ENCODE results near the gene SENP3. TPM values are rescaled to one million over a fixed set of nuclear protein-coding genes. Genes with fewer than 3 reads are reported as not detected.

SENP3 gene
- total RNA-seq (2022) (29.2 and 30.2 TPM in 2 replicates), Bru-seq, nascent RNA (percentile 55 among the genes with signal in this experiment), BruChase-seq, experiment 1, labeled RNA remaining after a 2-hour chase (percentile 66 among the genes with signal in this experiment), BruChase-seq, experiment 2, labeled RNA remaining after a 6-hour chase (percentile 79 among the genes with signal in this experiment)
- long read RNA-seq, transcript SENP3-201 (11 exons, 2,611 nt), result major isoform, 11 of 22 reads
- long read RNA-seq, partial matches to known transcripts, result 8 of 22 reads
- long read RNA-seq, other reads (novel, unspliced or antisense), result 2 of 22 reads

DNA sequence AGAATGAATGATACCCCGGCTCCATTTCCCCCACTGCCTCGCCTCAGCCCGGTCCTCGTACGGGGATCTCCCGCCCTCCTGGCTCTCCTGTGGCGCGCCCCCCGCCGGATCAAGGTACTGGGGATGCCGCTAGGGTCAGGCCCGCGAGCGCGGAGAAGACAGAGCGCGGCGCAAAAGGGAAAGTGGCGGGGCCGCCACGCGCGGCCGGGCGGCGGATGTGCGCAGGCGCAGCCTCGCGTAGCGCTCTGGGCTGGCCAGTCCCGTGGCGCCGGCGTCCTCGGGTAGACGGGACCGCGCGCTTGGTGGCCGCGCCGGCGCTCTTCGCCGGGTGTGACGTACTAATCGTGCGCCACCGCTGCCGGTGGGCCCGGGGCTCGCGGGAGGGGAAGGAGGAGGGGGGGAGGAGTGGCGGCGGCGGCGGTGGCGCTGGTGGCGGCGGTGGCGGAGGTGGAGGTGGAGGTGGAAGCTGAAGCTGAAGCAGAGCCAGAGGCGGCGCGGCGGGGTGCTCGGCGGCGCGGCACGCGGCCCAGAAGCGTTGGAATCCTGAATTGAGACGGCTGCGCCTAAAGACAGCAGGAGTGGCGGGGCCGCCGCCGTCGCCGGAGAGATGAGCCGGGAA lies at the start of gene SENP3:
SENP3 (plus strand) TSS at position 331 of the 619 bp plus-strand sequence. CDS start 1,158 bp downstream, outside the sequence.
- no peaks in the 10 kb centered on the region for H3K9me3 ChIP-seq
- H3K9me3 Mint-ChIP-seq (ENCODE audit: unreplicated experiment), result no peaks in the 10 kb centered on the region
- intact Hi-C loops (cut with micrococcal nuclease; ENCODE audit: unreplicated experiment), result loop anchor here (1.0 to 2.0 kb wide), 3 partner anchors 47 to 205 kb away; partner anchors contain the start of gene TMEM102
- no peaks in the 10 kb centered on the region for H3K36me3 ChIP-seq (ENCODE audit: control insufficient read depth, insufficient read depth, low read length)
- H3K36me3 Mint-ChIP-seq (ENCODE audit: insufficient read depth, unreplicated experiment), result peaks cover 45% of the 10 kb centered on the region
- peak; percentile 81 to 87 for DNase-seq
- no peaks in the 10 kb centered on the region for H3K4me1 Mint-ChIP-seq (ENCODE audit: low read depth, unreplicated experiment)
- CTCF ChIA-PET, result interaction anchor here (1.5 to 1.6 kb wide), 2 partner anchors 46 to 126 kb away, joined by 5 to 21 read pairs; partner anchors contain the start of gene TMEM102
- BruUV-seq (replicated peaks), result no TSS peak
- TF ChIP-seq, protein P1, sequence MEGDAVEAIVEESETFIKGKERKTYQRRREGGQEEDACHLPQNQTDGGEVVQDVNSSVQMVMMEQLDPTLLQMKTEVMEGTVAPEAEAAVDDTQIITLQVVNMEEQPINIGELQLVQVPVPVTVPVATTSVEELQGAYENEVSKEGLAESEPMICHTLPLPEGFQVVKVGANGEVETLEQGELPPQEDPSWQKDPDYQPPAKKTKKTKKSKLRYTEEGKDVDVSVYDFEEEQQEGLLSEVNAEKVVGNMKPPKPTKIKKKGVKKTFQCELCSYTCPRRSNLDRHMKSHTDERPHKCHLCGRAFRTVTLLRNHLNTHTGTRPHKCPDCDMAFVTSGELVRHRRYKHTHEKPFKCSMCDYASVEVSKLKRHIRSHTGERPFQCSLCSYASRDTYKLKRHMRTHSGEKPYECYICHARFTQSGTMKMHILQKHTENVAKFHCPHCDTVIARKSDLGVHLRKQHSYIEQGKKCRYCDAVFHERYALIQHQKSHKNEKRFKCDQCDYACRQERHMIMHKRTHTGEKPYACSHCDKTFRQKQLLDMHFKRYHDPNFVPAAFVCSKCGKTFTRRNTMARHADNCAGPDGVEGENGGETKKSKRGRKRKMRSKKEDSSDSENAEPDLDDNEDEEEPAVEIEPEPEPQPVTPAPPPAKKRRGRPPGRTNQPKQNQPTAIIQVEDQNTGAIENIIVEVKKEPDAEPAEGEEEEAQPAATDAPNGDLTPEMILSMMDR (IDR thresholded peaks at IDR 0.05; ENCODE audit: insufficient read depth in 1 of 2, low read depth in 1 of 2, low read length in 1 of 2, severe bottlenecking in 1 of 2, unreplicated experiment in 1 of 2), result no peak
- H3K27me3 Mint-ChIP-seq (ENCODE audit: insufficient read depth, unreplicated experiment), result no peaks in the 10 kb centered on the region
- H3K4me3 Mint-ChIP-seq (ENCODE audit: unreplicated experiment), result peak within 1 kb of the TSS; percentile 86
- peaks cover 4% of the 10 kb centered on the region; the same call in 1 of the 2 replicates for H3K4me1 ChIP-seq
- POLR2A ChIA-PET, result interaction anchor here (0.7 kb wide), 1 partner anchor 13 kb away, joined by 3 read pairs; the partner anchor contains the start of gene TNFSF12
- H3K27ac Mint-ChIP-seq (ENCODE audit: unreplicated experiment), result peak within 1 kb of the TSS; percentile 75
- H3K4me3 ChIP-seq (ENCODE audit: low read depth, low read length), result peak within 1 kb of the TSS; percentile 61
- no peaks in the 10 kb centered on the region for H3K27me3 ChIP-seq (replicated peaks; ENCODE audit: control insufficient read depth, insufficient read depth, low read length)

DNA sequence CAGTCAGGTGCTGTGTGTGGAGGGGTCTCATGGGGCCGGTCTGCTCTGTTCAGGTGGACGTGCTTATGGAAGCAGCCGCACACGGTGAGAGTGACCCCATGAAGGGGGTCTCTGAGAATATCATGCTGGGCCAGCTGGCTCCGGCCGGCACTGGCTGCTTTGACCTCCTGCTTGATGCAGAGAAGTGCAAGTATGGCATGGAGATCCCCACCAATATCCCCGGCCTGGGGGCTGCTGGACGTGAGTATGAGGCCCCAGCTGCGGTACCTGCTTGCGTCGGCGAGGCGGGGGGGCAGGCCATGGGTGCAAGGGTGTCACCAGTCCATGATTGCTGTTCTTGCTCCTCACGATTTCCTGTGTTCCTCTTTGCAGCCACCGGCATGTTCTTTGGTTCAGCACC lies 49.6 kb upstream of the SENP3 start:
- Histone ChIP-seq H3K4me3 (ENCODE audit: low read depth, low read length) (no peak overlapping the region), H3K36me3 (ENCODE audit: control insufficient read depth, insufficient read depth, low read length) (no peaks in the 10 kb centered on the region), H3K4me1 (no peaks in the 10 kb centered on the region), H3K27me3 (replicated peaks; ENCODE audit: control insufficient read depth, insufficient read depth, low read length) (no peaks in the 10 kb centered on the region), H3K9me3 (no peaks in the 10 kb centered on the region)
- Mint-ChIP-seq H3K27ac (ENCODE audit: unreplicated experiment) (no peak overlapping the region), H3K27me3 (ENCODE audit: insufficient read depth, unreplicated experiment) (no peaks in the 10 kb centered on the region), H3K36me3 (ENCODE audit: insufficient read depth, unreplicated experiment) (peaks cover 48% of the 10 kb centered on the region), H3K4me3 (ENCODE audit: unreplicated experiment) (no peak overlapping the region), H3K4me1 (ENCODE audit: low read depth, unreplicated experiment) (no peaks in the 10 kb centered on the region), H3K9me3 (ENCODE audit: unreplicated experiment) (no peaks in the 10 kb centered on the region)
- TF ChIP-seq, protein P1 (IDR thresholded peaks at IDR 0.05; ENCODE audit: insufficient read depth in 1 of 2, low read depth in 1 of 2, low read length in 1 of 2, severe bottlenecking in 1 of 2, unreplicated experiment in 1 of 2), result no peak
- intact Hi-C loops (cut with micrococcal nuclease; ENCODE audit: unreplicated experiment), result no loop called here
- no TSS peak for BruUV-seq (replicated peaks)
- CTCF ChIA-PET, result no interaction called here
- POLR2A ChIA-PET, result no interaction called here
- DNase-seq, result no peak

DNA sequence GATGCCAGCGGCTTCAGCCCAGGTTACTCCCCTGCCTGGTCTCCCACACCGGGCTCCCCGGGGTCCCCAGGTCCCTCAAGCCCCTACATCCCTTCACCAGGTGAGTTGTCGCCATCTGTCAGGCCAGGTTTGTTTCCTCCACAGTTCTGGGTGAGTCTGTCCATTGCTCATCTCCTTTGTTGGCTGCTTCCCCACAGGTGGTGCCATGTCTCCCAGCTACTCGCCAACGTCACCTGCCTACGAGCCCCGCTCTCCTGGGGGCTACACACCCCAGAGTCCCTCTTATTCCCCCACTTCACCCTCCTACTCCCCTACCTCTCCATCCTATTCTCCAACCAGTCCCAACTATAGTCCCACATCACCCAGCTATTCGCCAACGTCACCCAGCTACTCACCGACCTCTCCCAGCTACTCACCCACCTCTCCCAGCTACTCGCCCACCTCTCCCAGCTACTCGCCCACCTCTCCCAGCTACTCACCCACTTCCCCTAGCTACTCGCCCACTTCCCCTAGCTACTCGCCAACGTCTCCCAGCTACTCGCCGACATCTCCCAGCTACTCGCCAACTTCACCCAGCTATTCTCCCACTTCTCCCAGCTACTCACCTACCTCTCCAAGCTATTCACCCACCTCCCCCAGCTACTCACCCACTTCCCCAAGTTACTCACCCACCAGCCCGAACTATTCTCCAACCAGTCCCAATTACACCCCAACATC lies 48.7 kb upstream of the SENP3 start:
- H3K36me3 Mint-ChIP-seq (ENCODE audit: insufficient read depth, unreplicated experiment), result peaks cover 40% of the 10 kb centered on the region
- H3K4me1 Mint-ChIP-seq (ENCODE audit: low read depth, unreplicated experiment), result no peaks in the 10 kb centered on the region

More for the DNA sequence above, 48.7 kb upstream of the SENP3 start:
- intact Hi-C loops (cut with micrococcal nuclease; ENCODE audit: unreplicated experiment), result no loop called here
- Histone ChIP-seq H3K4me1 (no peaks in the 10 kb centered on the region), H3K4me3 (ENCODE audit: low read depth, low read length) (no peak overlapping the region), H3K36me3 (ENCODE audit: control insufficient read depth, insufficient read depth, low read length) (no peaks in the 10 kb centered on the region), H3K27me3 (replicated peaks; ENCODE audit: control insufficient read depth, insufficient read depth, low read length) (no peaks in the 10 kb centered on the region), H3K9me3 (no peaks in the 10 kb centered on the region)
- Mint-ChIP-seq H3K9me3 (ENCODE audit: unreplicated experiment) (no peaks in the 10 kb centered on the region), H3K4me3 (ENCODE audit: unreplicated experiment) (no peak overlapping the region), H3K27me3 (ENCODE audit: insufficient read depth, unreplicated experiment) (no peaks in the 10 kb centered on the region), H3K27ac (ENCODE audit: unreplicated experiment) (no peak overlapping the region)
- ChIA-PET POLR2A (no interaction called here), CTCF (interaction anchor here (0.9 kb wide), 1 partner anchor 48 kb away, joined by 3 read pairs; no protein-coding TSS in a partner anchor)
- DNase-seq, result no peak
- TF ChIP-seq, protein P1 (IDR thresholded peaks at IDR 0.05; ENCODE audit: insufficient read depth in 1 of 2, low read depth in 1 of 2, low read length in 1 of 2, severe bottlenecking in 1 of 2, unreplicated experiment in 1 of 2), result no peak
- BruUV-seq (replicated peaks), result no TSS peak

Measured in Caco-2 (cell line).